Peyer's patch (tissue), 4 donors: ENCODE results near the gene CD4.

Source experiments
- POLR2A ChIP-seq, 2 donors: fragments of 450-650 bp; IDR thresholded peaks; one replicate each; pipeline ENCODE4 v1.5.1; 2017; ENCODE audit warnings: antibody characterized with exemption in 2 of 2, mild to moderate bottlenecking in 2 of 2, moderate library complexity in 2 of 2
- TF ChIP-seq, protein P1 (sequence below), 6 experiments: fragments of 450-650 bp in 4 of 6; fragments of 200-600 bp in 2 of 6; sonication (generic) in 1 of 6; IDR thresholded peaks; one replicate each; pipeline ENCODE4 v1.5.1; 2017 to 2019; ENCODE audit warnings: antibody characterized with exemption in 6 of 6, mild to moderate bottlenecking in 3 of 6, moderate library complexity in 1 of 6

DNA sequence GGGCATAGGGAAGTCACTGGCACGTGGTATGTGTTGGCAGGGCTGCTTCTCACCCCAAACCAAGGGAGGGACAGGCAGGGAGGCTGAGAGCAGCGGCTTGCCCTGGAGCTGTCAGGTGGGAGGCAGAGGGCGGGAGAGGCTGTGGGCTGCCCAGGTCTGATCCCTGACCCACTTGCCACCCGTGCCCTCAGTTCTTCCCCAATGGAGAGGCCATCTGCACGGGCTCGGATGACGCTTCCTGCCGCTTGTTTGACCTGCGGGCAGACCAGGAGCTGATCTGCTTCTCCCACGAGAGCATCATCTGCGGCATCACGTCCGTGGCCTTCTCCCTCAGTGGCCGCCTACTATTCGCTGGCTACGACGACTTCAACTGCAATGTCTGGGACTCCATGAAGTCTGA is 56.1 kb downstream of the CD4 start:
- TF ChIP-seq, protein P1, sequence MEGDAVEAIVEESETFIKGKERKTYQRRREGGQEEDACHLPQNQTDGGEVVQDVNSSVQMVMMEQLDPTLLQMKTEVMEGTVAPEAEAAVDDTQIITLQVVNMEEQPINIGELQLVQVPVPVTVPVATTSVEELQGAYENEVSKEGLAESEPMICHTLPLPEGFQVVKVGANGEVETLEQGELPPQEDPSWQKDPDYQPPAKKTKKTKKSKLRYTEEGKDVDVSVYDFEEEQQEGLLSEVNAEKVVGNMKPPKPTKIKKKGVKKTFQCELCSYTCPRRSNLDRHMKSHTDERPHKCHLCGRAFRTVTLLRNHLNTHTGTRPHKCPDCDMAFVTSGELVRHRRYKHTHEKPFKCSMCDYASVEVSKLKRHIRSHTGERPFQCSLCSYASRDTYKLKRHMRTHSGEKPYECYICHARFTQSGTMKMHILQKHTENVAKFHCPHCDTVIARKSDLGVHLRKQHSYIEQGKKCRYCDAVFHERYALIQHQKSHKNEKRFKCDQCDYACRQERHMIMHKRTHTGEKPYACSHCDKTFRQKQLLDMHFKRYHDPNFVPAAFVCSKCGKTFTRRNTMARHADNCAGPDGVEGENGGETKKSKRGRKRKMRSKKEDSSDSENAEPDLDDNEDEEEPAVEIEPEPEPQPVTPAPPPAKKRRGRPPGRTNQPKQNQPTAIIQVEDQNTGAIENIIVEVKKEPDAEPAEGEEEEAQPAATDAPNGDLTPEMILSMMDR (IDR thresholded peaks at IDR 0.05): no peak
- no peak for TF ChIP-seq POLR2A (IDR thresholded peaks at IDR 0.05)
